ENCODE data around the gene SVIL.

- TF ChIP-seq CTCF (conservative IDR thresholded peaks at IDR 0.05; ENCODE audit: low read length), result no peak
- TF ChIP-seq EZH2phosphoT487 (IDR thresholded peaks at IDR 0.05; ENCODE audit: borderline replicate concordance, low read depth, low read length), result no peak
These were observed 34.7 kb downstream of the SVIL start for GRCh38 chr10:29600067-29600466.
